SK-N-SH treated with all-trans-retinoic acid at 6 μM for 48 hours (cell line): ENCODE measurements around the gene LMF2.

Experiments used
- ATAC-seq: fragments of 200-7000 bp; cut with Tn5 transposase; 3 replicates; pipeline ENCODE4 v1.9.1; 2020; ENCODE audit warnings: mild to moderate bottlenecking, moderate library complexity
- ARNTL ChIP-seq: fragments of 450-650 bp; formaldehyde crosslinking; IDR thresholded peaks from 2 replicates; pipeline ENCODE4 v1.5.0; 2020; ENCODE audit warnings: low read depth, mild to moderate bottlenecking, moderate library complexity, borderline replicate concordance
- BACH2 ChIP-seq: fragments of 250-450 bp; sonication (Bioruptor Pico); IDR thresholded peaks from 2 replicates; pipeline ENCODE4 v1.9.0; 2021; ENCODE audit warnings: mild to moderate bottlenecking, borderline replicate concordance
- CSDC2 ChIP-seq: fragments of 250-450 bp; sonication (Bioruptor Pico); IDR thresholded peaks from 2 replicates; pipeline ENCODE4 v1.5.0; 2020; ENCODE audit warnings: mild to moderate bottlenecking, moderate library complexity
- ESRRG ChIP-seq: fragments of 250-450 bp; sonication (Bioruptor Pico); IDR thresholded peaks from 2 replicates; pipeline ENCODE4 v1.6.1; 2021; ENCODE audit warnings: mild to moderate bottlenecking
- GLIS3 ChIP-seq: fragments of 250-450 bp; sonication (Bioruptor Pico); IDR thresholded peaks from 2 replicates; pipeline ENCODE4 v1.5.0; 2020; ENCODE audit warnings: mild to moderate bottlenecking, moderate library complexity
- ISL1 ChIP-seq: fragments of 250-450 bp; sonication (Bioruptor Pico); IDR thresholded peaks from 2 replicates; pipeline ENCODE4 v2.1.2; 2022; ENCODE audit warnings: mild to moderate bottlenecking, moderate library complexity
- OSR1 ChIP-seq: fragments of 250-450 bp; sonication (Bioruptor Pico); IDR thresholded peaks from 2 replicates; pipeline ENCODE4 v1.8.0; 2022; ENCODE audit warnings: moderate library complexity, mild to moderate bottlenecking, inconsistent platforms
- PPARA ChIP-seq: fragments of 250-450 bp; sonication (Bioruptor Pico); IDR thresholded peaks from 2 replicates; pipeline ENCODE4 v1.5.0; 2020; ENCODE audit warnings: mild to moderate bottlenecking, borderline replicate concordance
- RARB ChIP-seq: fragments of 250-450 bp; sonication (Bioruptor Pico); IDR thresholded peaks from 2 replicates; pipeline ENCODE4 v1.8.0; 2021; ENCODE audit warnings: mild to moderate bottlenecking, moderate library complexity
- SNAI2 ChIP-seq: fragments of 250-450 bp; sonication (Bioruptor Pico); IDR thresholded peaks from 2 replicates; pipeline ENCODE4 v1.5.0; 2020; ENCODE audit warnings: mild to moderate bottlenecking, moderate library complexity
- TCF4 ChIP-seq: fragments of 250-450 bp; sonication (Bioruptor Pico); IDR thresholded peaks from 2 replicates; pipeline ENCODE4 v1.8.0; 2021; ENCODE audit warnings: mild to moderate bottlenecking, moderate library complexity, borderline replicate concordance
- TOX ChIP-seq: fragments of 250-450 bp; sonication (Bioruptor Pico); IDR thresholded peaks from 2 replicates; pipeline ENCODE4 v1.8.0; 2021; ENCODE audit warnings: mild to moderate bottlenecking, moderate library complexity, borderline replicate concordance
- ZC3H10 ChIP-seq: fragments of 250-450 bp; sonication (Bioruptor Pico); IDR thresholded peaks from 2 replicates; pipeline ENCODE4 v1.5.1; 2021; ENCODE audit warnings: mild to moderate bottlenecking, moderate library complexity
- ZFP3 ChIP-seq: fragments of 250-450 bp; sonication (Bioruptor Pico); IDR thresholded peaks from 2 replicates; pipeline ENCODE4 v1.5.0; 2020; ENCODE audit warnings: mild to moderate bottlenecking, moderate library complexity
- ZFP30 ChIP-seq: fragments of 450-650 bp; formaldehyde crosslinking; IDR thresholded peaks from 2 replicates; pipeline ENCODE4 v1.5.0; 2022; ENCODE audit warnings: mild to moderate bottlenecking, moderate library complexity
- ZNF70 ChIP-seq: fragments of 450-650 bp; formaldehyde crosslinking; IDR thresholded peaks from 2 replicates; pipeline ENCODE4 v1.5.0; 2020; ENCODE audit warnings: mild to moderate bottlenecking, moderate library complexity
- ZNF8 ChIP-seq: fragments of 450-650 bp; formaldehyde crosslinking; IDR thresholded peaks from 2 replicates; pipeline ENCODE4 v1.5.0; 2020; ENCODE audit warnings: mild to moderate bottlenecking, moderate library complexity
- TF ChIP-seq, protein P1 (sequence below): fragments of 250-450 bp; sonication (Bioruptor Pico); IDR thresholded peaks from 2 replicates; pipeline ENCODE4 v1.5.1; 2021; ENCODE audit warnings: mild to moderate bottlenecking, moderate library complexity
- TF ChIP-seq, protein P2 (sequence below): fragments of 250-450 bp; sonication (Bioruptor Pico); IDR thresholded peaks from 2 replicates; pipeline ENCODE4 v1.8.0; 2021; ENCODE audit warnings: low read depth, mild to moderate bottlenecking, moderate library complexity, borderline replicate concordance
- TF ChIP-seq, protein P3 (sequence below): fragments of 250-450 bp; sonication (Bioruptor Pico); IDR thresholded peaks from 2 replicates; pipeline ENCODE4 v1.8.0; 2020; ENCODE audit warnings: mild to moderate bottlenecking, moderate library complexity, borderline replicate concordance
- TF ChIP-seq, protein P4 (sequence below): fragments of 250-450 bp; sonication (Bioruptor Pico); IDR thresholded peaks from 2 replicates; pipeline ENCODE4 v1.5.0; 2020; ENCODE audit warnings: mild to moderate bottlenecking, moderate library complexity
- TF ChIP-seq, protein P5 (sequence below): fragments of 250-450 bp; sonication (Bioruptor Pico); IDR thresholded peaks from 2 replicates; pipeline ENCODE4 v1.5.1; 2020; ENCODE audit warnings: low read depth, mild to moderate bottlenecking, moderate library complexity

The LMF2 gene

DNA sequence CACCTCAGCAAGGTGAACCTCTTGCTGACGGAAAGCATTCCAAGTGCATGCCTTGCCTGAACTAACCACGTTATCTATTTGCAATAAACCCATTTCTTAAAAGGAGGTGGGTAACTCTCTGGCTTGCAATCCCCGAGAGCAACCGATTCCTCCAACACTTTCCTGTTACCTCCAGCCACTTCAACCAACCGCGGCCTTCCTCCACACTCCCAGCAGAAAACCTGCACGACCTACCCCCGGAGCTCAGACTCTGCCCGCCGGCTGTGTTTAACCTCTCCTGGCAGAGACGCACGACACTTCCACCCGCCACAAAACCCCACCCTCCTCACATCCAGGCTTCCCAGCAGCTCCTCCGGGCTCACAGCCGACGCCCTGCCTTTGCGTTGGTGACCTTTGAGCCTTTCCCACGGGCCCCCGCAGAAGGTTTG lies 17.2 kb upstream of the LMF2 start:
- TF ChIP-seq ISL1, result no peak
- no peak for TF ChIP-seq GLIS3 (CRISPR knock-in tag)
- no peak for TF ChIP-seq ZFP30 (CRISPR knock-in tag)
- TF ChIP-seq CSDC2 (CRISPR knock-in tag), result no peak
- TF ChIP-seq, protein P1, sequence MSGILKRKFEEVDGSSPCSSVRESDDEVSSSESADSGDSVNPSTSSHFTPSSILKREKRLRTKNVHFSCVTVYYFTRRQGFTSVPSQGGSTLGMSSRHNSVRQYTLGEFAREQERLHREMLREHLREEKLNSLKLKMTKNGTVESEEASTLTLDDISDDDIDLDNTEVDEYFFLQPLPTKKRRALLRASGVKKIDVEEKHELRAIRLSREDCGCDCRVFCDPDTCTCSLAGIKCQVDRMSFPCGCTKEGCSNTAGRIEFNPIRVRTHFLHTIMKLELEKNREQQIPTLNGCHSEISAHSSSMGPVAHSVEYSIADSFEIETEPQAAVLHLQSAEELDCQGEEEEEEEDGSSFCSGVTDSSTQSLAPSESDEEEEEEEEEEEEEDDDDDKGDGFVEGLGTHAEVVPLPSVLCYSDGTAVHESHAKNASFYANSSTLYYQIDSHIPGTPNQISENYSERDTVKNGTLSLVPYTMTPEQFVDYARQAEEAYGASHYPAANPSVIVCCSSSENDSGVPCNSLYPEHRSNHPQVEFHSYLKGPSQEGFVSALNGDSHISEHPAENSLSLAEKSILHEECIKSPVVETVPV (CRISPR knock-in tag), result no peak
- TF ChIP-seq, protein P2, sequence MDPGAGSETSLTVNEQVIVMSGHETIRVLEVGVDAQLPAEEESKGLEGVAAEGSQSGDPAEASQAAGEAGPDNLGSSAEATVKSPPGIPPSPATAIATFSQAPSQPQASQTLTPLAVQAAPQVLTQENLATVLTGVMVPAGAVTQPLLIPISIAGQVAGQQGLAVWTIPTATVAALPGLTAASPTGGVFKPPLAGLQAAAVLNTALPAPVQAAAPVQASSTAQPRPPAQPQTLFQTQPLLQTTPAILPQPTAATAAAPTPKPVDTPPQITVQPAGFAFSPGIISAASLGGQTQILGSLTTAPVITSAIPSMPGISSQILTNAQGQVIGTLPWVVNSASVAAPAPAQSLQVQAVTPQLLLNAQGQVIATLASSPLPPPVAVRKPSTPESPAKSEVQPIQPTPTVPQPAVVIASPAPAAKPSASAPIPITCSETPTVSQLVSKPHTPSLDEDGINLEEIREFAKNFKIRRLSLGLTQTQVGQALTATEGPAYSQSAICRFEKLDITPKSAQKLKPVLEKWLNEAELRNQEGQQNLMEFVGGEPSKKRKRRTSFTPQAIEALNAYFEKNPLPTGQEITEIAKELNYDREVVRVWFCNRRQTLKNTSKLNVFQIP, result no peak
- no peak for TF ChIP-seq ESRRG (CRISPR knock-in tag)
- no peak for TF ChIP-seq SNAI2
- no peak for TF ChIP-seq TCF4
- TF ChIP-seq ZFP3 (CRISPR knock-in tag), result no peak
- no peak for TF ChIP-seq PPARA
- TF ChIP-seq ARNTL (CRISPR knock-in tag), result no peak
- TF ChIP-seq TOX (CRISPR knock-in tag), result no peak
- TF ChIP-seq ZNF70 (CRISPR knock-in tag), result no peak
- TF ChIP-seq, protein P3, sequence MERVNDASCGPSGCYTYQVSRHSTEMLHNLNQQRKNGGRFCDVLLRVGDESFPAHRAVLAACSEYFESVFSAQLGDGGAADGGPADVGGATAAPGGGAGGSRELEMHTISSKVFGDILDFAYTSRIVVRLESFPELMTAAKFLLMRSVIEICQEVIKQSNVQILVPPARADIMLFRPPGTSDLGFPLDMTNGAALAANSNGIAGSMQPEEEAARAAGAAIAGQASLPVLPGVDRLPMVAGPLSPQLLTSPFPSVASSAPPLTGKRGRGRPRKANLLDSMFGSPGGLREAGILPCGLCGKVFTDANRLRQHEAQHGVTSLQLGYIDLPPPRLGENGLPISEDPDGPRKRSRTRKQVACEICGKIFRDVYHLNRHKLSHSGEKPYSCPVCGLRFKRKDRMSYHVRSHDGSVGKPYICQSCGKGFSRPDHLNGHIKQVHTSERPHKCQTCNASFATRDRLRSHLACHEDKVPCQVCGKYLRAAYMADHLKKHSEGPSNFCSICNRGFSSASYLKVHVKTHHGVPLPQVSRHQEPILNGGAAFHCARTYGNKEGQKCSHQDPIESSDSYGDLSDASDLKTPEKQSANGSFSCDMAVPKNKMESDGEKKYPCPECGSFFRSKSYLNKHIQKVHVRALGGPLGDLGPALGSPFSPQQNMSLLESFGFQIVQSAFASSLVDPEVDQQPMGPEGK (CRISPR knock-in tag), result no peak
- TF ChIP-seq ZNF8 (CRISPR knock-in tag), result no peak
- TF ChIP-seq, all 23 proteins: peak for 0
- no peak; the same call in 1 of the 3 replicates for ATAC-seq

DNA sequence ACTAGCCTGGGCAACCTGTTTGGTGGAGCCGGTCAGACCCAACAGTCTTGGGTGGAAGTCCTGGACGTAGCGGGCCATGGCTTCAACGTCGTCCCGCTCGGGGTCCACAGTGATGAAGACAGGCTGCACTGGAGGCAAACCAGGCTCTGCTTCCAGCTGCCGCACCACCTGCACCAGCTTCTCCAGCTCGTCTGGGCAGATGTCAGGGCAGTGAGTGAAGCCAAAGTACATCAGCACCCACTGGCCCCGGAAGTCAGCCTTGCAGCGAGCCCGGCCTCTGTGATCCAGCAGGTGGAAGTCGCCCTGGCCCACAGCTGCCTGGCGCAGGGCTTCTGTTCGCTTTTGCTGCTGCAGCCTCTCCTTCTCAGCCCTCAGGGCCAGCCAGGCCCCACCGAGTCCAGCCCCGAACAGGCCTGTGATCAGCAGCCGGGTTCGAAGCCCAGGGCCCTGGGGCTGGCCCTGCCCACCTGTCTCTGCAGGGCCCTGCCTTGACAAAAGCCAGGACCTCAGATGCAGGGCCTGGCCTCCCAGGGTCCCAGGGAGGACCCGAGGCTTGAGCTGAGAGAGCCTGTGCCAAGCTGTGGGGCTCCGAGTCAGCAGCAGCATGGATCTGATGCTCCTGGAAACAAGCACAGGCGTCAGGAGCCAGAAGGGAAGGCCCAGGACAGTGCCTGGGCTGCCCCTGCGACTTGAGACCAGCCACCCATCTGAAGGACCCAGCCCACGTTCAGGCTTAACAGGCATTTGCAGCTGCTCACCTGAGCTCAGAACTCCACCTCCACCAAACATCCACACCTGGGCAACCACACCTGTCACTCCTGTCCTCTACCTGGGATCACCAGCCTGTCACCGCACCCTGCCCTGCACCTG lies 16.5 kb upstream of the LMF2 start:
- TF ChIP-seq ESRRG (CRISPR knock-in tag), result no peak
- TF ChIP-seq, protein P4, sequence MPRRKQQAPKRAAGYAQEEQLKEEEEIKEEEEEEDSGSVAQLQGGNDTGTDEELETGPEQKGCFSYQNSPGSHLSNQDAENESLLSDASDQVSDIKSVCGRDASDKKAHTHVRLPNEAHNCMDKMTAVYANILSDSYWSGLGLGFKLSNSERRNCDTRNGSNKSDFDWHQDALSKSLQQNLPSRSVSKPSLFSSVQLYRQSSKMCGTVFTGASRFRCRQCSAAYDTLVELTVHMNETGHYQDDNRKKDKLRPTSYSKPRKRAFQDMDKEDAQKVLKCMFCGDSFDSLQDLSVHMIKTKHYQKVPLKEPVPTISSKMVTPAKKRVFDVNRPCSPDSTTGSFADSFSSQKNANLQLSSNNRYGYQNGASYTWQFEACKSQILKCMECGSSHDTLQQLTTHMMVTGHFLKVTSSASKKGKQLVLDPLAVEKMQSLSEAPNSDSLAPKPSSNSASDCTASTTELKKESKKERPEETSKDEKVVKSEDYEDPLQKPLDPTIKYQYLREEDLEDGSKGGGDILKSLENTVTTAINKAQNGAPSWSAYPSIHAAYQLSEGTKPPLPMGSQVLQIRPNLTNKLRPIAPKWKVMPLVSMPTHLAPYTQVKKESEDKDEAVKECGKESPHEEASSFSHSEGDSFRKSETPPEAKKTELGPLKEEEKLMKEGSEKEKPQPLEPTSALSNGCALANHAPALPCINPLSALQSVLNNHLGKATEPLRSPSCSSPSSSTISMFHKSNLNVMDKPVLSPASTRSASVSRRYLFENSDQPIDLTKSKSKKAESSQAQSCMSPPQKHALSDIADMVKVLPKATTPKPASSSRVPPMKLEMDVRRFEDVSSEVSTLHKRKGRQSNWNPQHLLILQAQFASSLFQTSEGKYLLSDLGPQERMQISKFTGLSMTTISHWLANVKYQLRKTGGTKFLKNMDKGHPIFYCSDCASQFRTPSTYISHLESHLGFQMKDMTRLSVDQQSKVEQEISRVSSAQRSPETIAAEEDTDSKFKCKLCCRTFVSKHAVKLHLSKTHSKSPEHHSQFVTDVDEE (CRISPR knock-in tag), result no peak
- no peak for TF ChIP-seq TOX (CRISPR knock-in tag)
- TF ChIP-seq ZNF70 (CRISPR knock-in tag), result no peak
- TF ChIP-seq ZFP30 (CRISPR knock-in tag), result no peak
- TF ChIP-seq ISL1, result no peak
- TF ChIP-seq RARB (CRISPR knock-in tag), result no peak
- TF ChIP-seq, protein P5, sequence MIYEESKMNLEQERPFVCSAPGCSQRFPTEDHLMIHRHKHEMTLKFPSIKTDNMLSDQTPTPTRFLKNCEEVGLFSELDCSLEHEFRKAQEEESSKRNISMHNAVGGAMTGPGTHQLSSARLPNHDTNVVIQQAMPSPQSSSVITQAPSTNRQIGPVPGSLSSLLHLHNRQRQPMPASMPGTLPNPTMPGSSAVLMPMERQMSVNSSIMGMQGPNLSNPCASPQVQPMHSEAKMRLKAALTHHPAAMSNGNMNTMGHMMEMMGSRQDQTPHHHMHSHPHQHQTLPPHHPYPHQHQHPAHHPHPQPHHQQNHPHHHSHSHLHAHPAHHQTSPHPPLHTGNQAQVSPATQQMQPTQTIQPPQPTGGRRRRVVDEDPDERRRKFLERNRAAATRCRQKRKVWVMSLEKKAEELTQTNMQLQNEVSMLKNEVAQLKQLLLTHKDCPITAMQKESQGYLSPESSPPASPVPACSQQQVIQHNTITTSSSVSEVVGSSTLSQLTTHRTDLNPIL (CRISPR knock-in tag), result no peak
- no peak for TF ChIP-seq BACH2 (CRISPR knock-in tag)
- TF ChIP-seq ZC3H10 (CRISPR knock-in tag), result no peak
- no peak for TF ChIP-seq PPARA
- no peak for TF ChIP-seq CSDC2 (CRISPR knock-in tag)
- no peak for ATAC-seq

DNA sequence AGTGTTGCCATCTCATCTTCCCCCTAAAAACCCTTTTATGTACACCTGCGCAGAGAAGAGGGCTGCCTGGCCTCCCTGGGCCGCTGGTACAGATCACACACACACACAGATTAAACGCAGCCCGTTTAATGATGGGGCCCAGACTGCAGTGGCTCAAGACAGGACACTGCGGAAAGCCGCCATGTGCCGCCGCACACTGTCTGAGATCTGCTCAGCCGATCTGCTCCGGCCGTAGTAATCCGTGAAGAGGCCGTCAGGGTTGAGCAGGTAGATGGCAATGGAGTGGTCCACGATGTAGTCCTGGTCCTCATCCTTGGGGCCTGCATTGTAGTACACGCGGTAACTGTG lies 15.9 kb upstream of the LMF2 start:
- ATAC-seq, result no peak
- TF ChIP-seq BACH2 (CRISPR knock-in tag) (no peak), ISL1 (no peak), ARNTL (CRISPR knock-in tag) (no peak), OSR1 (CRISPR knock-in tag) (no peak), SNAI2 (no peak), ZNF70 (CRISPR knock-in tag) (no peak), TOX (CRISPR knock-in tag) (no peak), CSDC2 (CRISPR knock-in tag) (no peak), GLIS3 (CRISPR knock-in tag) (no peak), TCF4 (no peak)
- TF ChIP-seq, protein P1 (CRISPR knock-in tag), result no peak
- TF ChIP-seq, protein P2, result no peak
